DND-41 (cell line): ENCODE measurements around the gene PAK4.

Experiments used
- CTCF ChIP-seq: IDR thresholded peaks from 2 replicates; pipeline ENCODE4 v1.5.1; 2012; ENCODE audit warnings: borderline replicate concordance, low read length, moderate library complexity, mild to moderate bottlenecking; ENCODE audit not compliant: poor library complexity, severe bottlenecking; ENCODE audit errors: extremely low read depth
- EZH2 ChIP-seq: IDR thresholded peaks from 3 replicates; pipeline ENCODE4 v1.6.1; 2012; ENCODE audit warnings: borderline replicate concordance, low read depth, mild to moderate bottlenecking, moderate library complexity, low read length, inconsistent platforms; ENCODE audit not compliant: severe bottlenecking

- TF ChIP-seq CTCF (no peak), EZH2 (no peak)
These were observed 5.7 kb downstream of the PAK4 start for GRCh38 chr19:39131255-39131755.
